Upper lobe of left lung (tissue), 4 donors: Measurements from ENCODE around the gene NEDD4L.

Source experiments
- CTCF ChIP-seq, 6 experiments: fragments of 450-650 bp in 4 of 6; fragments of 200-600 bp in 2 of 6; sonication (generic) in 2 of 6; IDR thresholded peaks; one replicate each; pipeline ENCODE4 v1.5.1; 2016 to 2019; ENCODE audit warnings: antibody characterized with exemption in 6 of 6
- POLR2A ChIP-seq, 4 donors: fragments of 450-650 bp; IDR thresholded peaks; one replicate each; pipeline ENCODE4 v1.5.1; 2016 to 2017; ENCODE audit warnings: antibody characterized with exemption in 4 of 4, mild to moderate bottlenecking in 2 of 4

GRCh38 chr18:58389745-58390144 lies 345.7 kb downstream of the NEDD4L start:
- TF ChIP-seq CTCF (IDR thresholded peaks at IDR 0.05) (no peak), POLR2A (IDR thresholded peaks at IDR 0.05) (no peak)
